ENCODE measurements around the gene ZBTB16.

ZBTB16 gene

GRCh38 chr11:114110123-114110522 lies 50.6 kb downstream of the ZBTB16 start:
- Histone ChIP-seq H3K27me3 (replicated peaks; ENCODE audit: control insufficient read depth, insufficient read depth, low read length) (no peaks in the 10 kb centered on the region; the same call in 1 of the 2 replicates), H3K36me3 (ENCODE audit: control insufficient read depth, insufficient read depth, low read length) (no peaks in the 10 kb centered on the region), H3K4me3 (replicated peaks; ENCODE audit: low read depth, low read length) (no peak overlapping the region)
- TF ChIP-seq CTCF (IDR thresholded peaks at IDR 0.05; ENCODE audit: insufficient read depth, low read length, poor library complexity, severe bottlenecking) = no peak
- no peak for DNase-seq (ENCODE audit: extremely low read depth, insufficient read length)

- Histone ChIP-seq H3K4me3 (replicated peaks; ENCODE audit: low read depth, low read length) (no peak overlapping the region), H3K27me3 (replicated peaks; ENCODE audit: control insufficient read depth, insufficient read depth, low read length) (no peaks in the 10 kb centered on the region; the same call in none of the 2 replicates), H3K36me3 (ENCODE audit: control insufficient read depth, insufficient read depth, low read length) (no peaks in the 10 kb centered on the region)
- no peak for TF ChIP-seq CTCF (IDR thresholded peaks at IDR 0.05; ENCODE audit: insufficient read depth, low read length, poor library complexity, severe bottlenecking)
- no peak for DNase-seq (ENCODE audit: extremely low read depth, insufficient read length)
Measured at GRCh38 chr11:114110952-114111947, 51.7 kb downstream of the ZBTB16 start.

- DNase-seq (ENCODE audit: extremely low read depth, insufficient read length) = no peak
Measured at GRCh38 chr11:114115451-114115928, 56.0 kb downstream of the ZBTB16 start.

DNA sequence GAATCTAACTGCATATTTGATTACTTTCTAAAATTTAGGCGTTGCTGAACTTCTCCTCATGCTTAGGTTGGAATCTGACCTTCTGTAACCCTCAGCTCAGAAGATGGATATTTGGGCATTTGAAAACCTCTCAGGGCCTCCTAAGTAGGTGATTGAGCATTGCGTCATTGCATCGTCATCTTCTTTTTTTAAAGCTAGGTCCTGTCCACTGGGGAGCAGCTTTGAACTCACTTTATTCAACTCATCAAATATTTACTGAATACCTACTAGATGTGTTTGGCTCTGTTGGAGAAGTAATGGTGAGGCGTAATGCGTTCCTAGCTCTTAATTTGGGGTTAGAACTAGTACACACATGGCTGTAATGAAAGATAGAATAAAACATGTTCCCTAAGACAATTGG lies 56.8 kb downstream of the ZBTB16 start:
- no peak for DNase-seq (ENCODE audit: extremely low read depth, insufficient read length)
- Histone ChIP-seq H3K36me3 (ENCODE audit: control insufficient read depth, insufficient read depth, low read length) (no peaks in the 10 kb centered on the region), H3K4me3 (replicated peaks; ENCODE audit: low read depth, low read length) (no peak overlapping the region), H3K27me3 (replicated peaks; ENCODE audit: control insufficient read depth, insufficient read depth, low read length) (peaks cover 2% of the 10 kb centered on the region; the same call in 1 of the 2 replicates)
- no peak for TF ChIP-seq CTCF (IDR thresholded peaks at IDR 0.05; ENCODE audit: insufficient read depth, low read length, poor library complexity, severe bottlenecking)

More at GRCh38 chr11:114115451-114115928, 56.0 kb downstream of the ZBTB16 start:
- Histone ChIP-seq H3K4me3 (replicated peaks; ENCODE audit: low read depth, low read length) (no peak overlapping the region), H3K36me3 (ENCODE audit: control insufficient read depth, insufficient read depth, low read length) (no peaks in the 10 kb centered on the region), H3K27me3 (replicated peaks; ENCODE audit: control insufficient read depth, insufficient read depth, low read length) (peaks cover 2% of the 10 kb centered on the region; the same call in 1 of the 2 replicates)
- TF ChIP-seq CTCF (IDR thresholded peaks at IDR 0.05; ENCODE audit: insufficient read depth, low read length, poor library complexity, severe bottlenecking) = no peak

GRCh38 chr11:114116800-114117199 lies 57.3 kb downstream of the ZBTB16 start:
- TF ChIP-seq CTCF (IDR thresholded peaks at IDR 0.05; ENCODE audit: insufficient read depth, low read length, poor library complexity, severe bottlenecking) = no peak
- Histone ChIP-seq H3K4me3 (replicated peaks; ENCODE audit: low read depth, low read length) (no peak overlapping the region), H3K36me3 (ENCODE audit: control insufficient read depth, insufficient read depth, low read length) (no peaks in the 10 kb centered on the region), H3K27me3 (replicated peaks; ENCODE audit: control insufficient read depth, insufficient read depth, low read length) (peaks cover 2% of the 10 kb centered on the region; the same call in 1 of the 2 replicates)
- DNase-seq (ENCODE audit: extremely low read depth, insufficient read length) = no peak
